Left lung (tissue), 14 donors: ENCODE measurements around the gene RBM22. TPM values are rescaled to one million over a fixed set of nuclear protein-coding genes. Genes with fewer than 3 reads are reported as not detected.
"Not testable (repeated sequence)": the region's sequence is repeated elsewhere in the genome, so short reads cannot be mapped to it uniquely, and the experiment has no call there.

ENCODE experiments used
- ATAC-seq: fragments of 200-7000 bp; cut with Tn5 transposase; one replicate; pipeline ENCODE4 v1.9.1; 2020; ENCODE audit warnings: moderate library complexity
- DNase-seq, 4 donors: peaks; one replicate each; pipeline ENCODE4 v3.0.0-alpha.2; 2013 to 2020
- H3K27ac ChIP-seq, 2 donors: fragments of 200-600 bp; sonication (generic) in 1 of 2; one replicate each; pipeline versions ENCODE4 v1.5.0 to v1.8.0; 2020 to 2021
- H3K27me3 ChIP-seq, 2 donors: fragments of 200-600 bp; sonication (generic) in 1 of 2; one replicate each; pipeline versions ENCODE4 v1.5.0 to v1.8.0; 2020 to 2021
- H3K36me3 ChIP-seq, 2 donors: fragments of 200-600 bp; sonication (generic) in 1 of 2; one replicate each; pipeline versions ENCODE4 v1.5.0 to v1.8.0; 2020 to 2021
- H3K4me1 ChIP-seq, 2 donors: fragments of 200-600 bp; one replicate each; pipeline ENCODE4 v1.8.0; 2021
- H3K4me3 ChIP-seq, 2 donors: fragments of 200-600 bp; sonication (generic) in 1 of 2; one replicate each; pipeline versions ENCODE4 v1.5.0 to v1.8.0; 2020 to 2021; ENCODE audit warnings: mild to moderate bottlenecking in 1 of 2
- H3K9me3 ChIP-seq, 2 donors: fragments of 200-600 bp; sonication (generic) in 1 of 2; one replicate each; pipeline versions ENCODE4 v1.5.0 to v1.8.0; 2020 to 2021
- intact Hi-C, 2 donors: fragments of 100-400 bp; cut with DNase I; formaldehyde crosslinking; loops; one replicate each; pipeline versions ENCODE4 v1.11.2 to v1.14.2; 2022
- long read RNA-seq, 12 donors: library from polyadenylated mRNA in 2 of 12; unstranded in 2 of 12; transcript quantifications; one replicate each; pipeline ENCODE4 v2.0.0 and lab custom pipeline, GENCODE V29; 2019 to 2026
- polyA plus RNA-seq, 6 donors: library from polyadenylated mRNA; unstranded; fragments of 120-200 nt; gene quantifications; one replicate each; pipeline ENCODE4 v1.2.1, GENCODE V29; 2013; ENCODE audit not compliant: insufficient read length in 6 of 6
- total RNA-seq, 2 donors: library from RNA; stranded (reverse); fragmentation: NEBNext Ultra II Directional; extraction: Animal tissue kit (Norgen Biotek cat#: 25700); gene quantifications; one replicate each; pipeline ENCODE4 v1.2.1, GENCODE V29; 2021
- TF ChIP-seq, protein P1 (sequence below), 2 donors: fragments of 200-600 bp; sonication (generic) in 1 of 2; IDR thresholded peaks; one replicate each; pipeline versions ENCODE4 v1.5.0 to v1.8.0; 2021; ENCODE audit warnings: antibody characterized with exemption in 2 of 2
- donor health status: DM: no; HTN: yes; CAD: no.
- donor health status: DM: no; HTN: no; CAD: no.

The RBM22 gene
- total RNA-seq (10 to 100 TPM; 36.4 to 48.1 TPM), polyA plus RNA-seq (10 to 100 TPM; 75.5 to 81.0 (median 78.2) TPM)
- long read RNA-seq, donor 1, transcript RBM22-208 (7 exons, 989 nt), result minor isoform, 8 of 30 reads
- long read RNA-seq, donor 1, transcript RBM22-201 (11 exons, 2,342 nt), result major isoform, 13 of 30 reads
- long read RNA-seq, donor 1, partial matches to known transcripts, result 5 of 30 reads
- long read RNA-seq, donor 1, other reads (novel, unspliced or antisense), result 0 of 30 reads
- long read RNA-seq, donor 2, transcript RBM22-201 (11 exons, 2,342 nt), result major isoform, 7 of 24 reads
- long read RNA-seq, donor 2, transcript RBM22-204 (4 exons, 2,067 nt), result minor isoform, 6 of 24 reads
- long read RNA-seq, donor 2, partial matches to known transcripts, result 11 of 24 reads
- long read RNA-seq, donor 2, other reads (novel, unspliced or antisense), result 0 of 24 reads
- long read RNA-seq, donor 3, transcript RBM22-201 (11 exons, 2,342 nt), result major isoform, 13 of 14 reads
- long read RNA-seq, donor 3, partial matches to known transcripts, result 0 of 14 reads
- long read RNA-seq, donor 3, other reads (novel, unspliced or antisense), result 0 of 14 reads
- long read RNA-seq, donor 4, partial matches to known transcripts, result 1 of 4 reads
- long read RNA-seq, donor 4, other reads (novel, unspliced or antisense), result 1 of 4 reads
- long read RNA-seq, donor 5, transcript RBM22-201 (11 exons, 2,342 nt), result major isoform, 16 of 23 reads
- long read RNA-seq, donor 5, partial matches to known transcripts, result 0 of 23 reads
- long read RNA-seq, donor 5, other reads (novel, unspliced or antisense), result 0 of 23 reads
- long read RNA-seq, donor 6, transcript RBM22-201 (11 exons, 2,342 nt), result major isoform, 10 of 15 reads
- long read RNA-seq, donor 6, partial matches to known transcripts, result 0 of 15 reads
- long read RNA-seq, donor 6, other reads (novel, unspliced or antisense), result 0 of 15 reads
- long read RNA-seq, donor 7, transcript RBM22-201 (11 exons, 2,342 nt), result major isoform, 8 of 10 reads
- long read RNA-seq, donor 7, partial matches to known transcripts, result 0 of 10 reads
- long read RNA-seq, donor 7, other reads (novel, unspliced or antisense), result 0 of 10 reads
- long read RNA-seq, donor 8, transcript RBM22-201 (11 exons, 2,342 nt), result major isoform, 8 of 12 reads
- long read RNA-seq, donor 8, partial matches to known transcripts, result 0 of 12 reads
- long read RNA-seq, donor 8, other reads (novel, unspliced or antisense), result 0 of 12 reads
- long read RNA-seq, donor 9, result 0 reads
- long read RNA-seq, donor 10, partial matches to known transcripts, result 2 of 4 reads
- long read RNA-seq, donor 10, other reads (novel, unspliced or antisense), result 2 of 4 reads
- long read RNA-seq, donor 11, transcript RBM22-204 (4 exons, 2,067 nt), result minor isoform, 5 of 21 reads
- long read RNA-seq, donor 11, transcript RBM22-201 (11 exons, 2,342 nt), result major isoform, 7 of 21 reads
- long read RNA-seq, donor 11, partial matches to known transcripts, result 7 of 21 reads
- long read RNA-seq, donor 11, other reads (novel, unspliced or antisense), result 0 of 21 reads
- long read RNA-seq, donor 12, transcript RBM22-201 (11 exons, 2,342 nt), result major isoform, 7 of 11 reads
- long read RNA-seq, donor 12, partial matches to known transcripts, result 0 of 11 reads
- long read RNA-seq, donor 12, other reads (novel, unspliced or antisense), result 0 of 11 reads

DNA sequence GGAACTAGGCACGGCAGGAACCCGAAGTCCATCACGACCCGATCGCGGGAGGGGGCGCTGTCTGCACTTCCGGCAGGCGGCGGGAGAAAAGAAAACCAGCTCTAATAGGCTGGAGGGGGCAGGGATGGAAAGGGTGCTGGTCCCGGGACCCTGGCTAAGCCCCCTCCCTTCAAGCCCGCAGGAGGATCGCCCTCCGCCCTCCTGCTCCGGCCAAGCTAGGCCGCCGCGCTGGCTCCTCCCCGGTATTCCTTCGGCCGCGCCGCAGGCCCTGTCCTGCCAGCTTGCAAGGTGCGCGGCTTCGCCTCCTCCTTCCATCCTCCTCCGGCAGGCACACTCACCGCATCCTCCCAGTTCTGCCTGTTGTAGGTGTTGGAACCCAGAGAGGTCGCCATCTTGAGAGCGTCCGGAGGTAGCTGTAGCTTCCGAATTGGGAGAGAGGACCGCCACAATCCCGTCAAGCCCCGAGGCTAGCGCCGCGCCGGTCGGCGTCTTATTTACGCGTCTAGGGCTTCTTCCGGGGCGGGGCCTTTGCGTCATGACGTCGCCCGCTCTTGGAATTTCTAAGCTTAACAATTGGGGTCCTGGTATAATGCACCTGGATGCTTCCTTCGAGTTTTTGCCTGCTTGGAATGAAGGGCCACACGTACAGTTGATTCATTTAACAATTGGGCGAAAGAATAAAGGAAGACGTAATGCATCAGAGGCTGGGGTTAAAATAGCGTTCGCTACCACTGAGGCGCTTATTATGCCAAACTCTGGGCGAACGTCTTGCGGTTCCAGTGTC lies at the start of gene RBM22:
TSS of gene RBM22 (minus strand) at position 469 of the 784 bp plus-strand sequence. CDS start at position 392, 77 bp downstream.
- H3K4me1 ChIP-seq, result peaks cover 13 to 20% of the 10 kb centered on the region in 2 donors
- intact Hi-C loops, result no loop called here
- ATAC-seq (peak; percentile 99), DNase-seq (peak; percentile 91 to 96 (median 95))
- H3K27me3 ChIP-seq, result no peaks in the 10 kb centered on the region
- peaks cover 0 to 32% of the 10 kb centered on the region in 2 donors for H3K36me3 ChIP-seq
- peak within 1 kb of the TSS; percentile 95 to 96 for H3K27ac ChIP-seq
- TF ChIP-seq, protein P1, sequence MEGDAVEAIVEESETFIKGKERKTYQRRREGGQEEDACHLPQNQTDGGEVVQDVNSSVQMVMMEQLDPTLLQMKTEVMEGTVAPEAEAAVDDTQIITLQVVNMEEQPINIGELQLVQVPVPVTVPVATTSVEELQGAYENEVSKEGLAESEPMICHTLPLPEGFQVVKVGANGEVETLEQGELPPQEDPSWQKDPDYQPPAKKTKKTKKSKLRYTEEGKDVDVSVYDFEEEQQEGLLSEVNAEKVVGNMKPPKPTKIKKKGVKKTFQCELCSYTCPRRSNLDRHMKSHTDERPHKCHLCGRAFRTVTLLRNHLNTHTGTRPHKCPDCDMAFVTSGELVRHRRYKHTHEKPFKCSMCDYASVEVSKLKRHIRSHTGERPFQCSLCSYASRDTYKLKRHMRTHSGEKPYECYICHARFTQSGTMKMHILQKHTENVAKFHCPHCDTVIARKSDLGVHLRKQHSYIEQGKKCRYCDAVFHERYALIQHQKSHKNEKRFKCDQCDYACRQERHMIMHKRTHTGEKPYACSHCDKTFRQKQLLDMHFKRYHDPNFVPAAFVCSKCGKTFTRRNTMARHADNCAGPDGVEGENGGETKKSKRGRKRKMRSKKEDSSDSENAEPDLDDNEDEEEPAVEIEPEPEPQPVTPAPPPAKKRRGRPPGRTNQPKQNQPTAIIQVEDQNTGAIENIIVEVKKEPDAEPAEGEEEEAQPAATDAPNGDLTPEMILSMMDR (IDR thresholded peaks at IDR 0.05), result peak; percentile 40 to 50
- H3K4me3 ChIP-seq, result peak within 1 kb of the TSS; percentile 75 to 98
- H3K9me3 ChIP-seq, result no peaks in the 10 kb centered on the region

DNA sequence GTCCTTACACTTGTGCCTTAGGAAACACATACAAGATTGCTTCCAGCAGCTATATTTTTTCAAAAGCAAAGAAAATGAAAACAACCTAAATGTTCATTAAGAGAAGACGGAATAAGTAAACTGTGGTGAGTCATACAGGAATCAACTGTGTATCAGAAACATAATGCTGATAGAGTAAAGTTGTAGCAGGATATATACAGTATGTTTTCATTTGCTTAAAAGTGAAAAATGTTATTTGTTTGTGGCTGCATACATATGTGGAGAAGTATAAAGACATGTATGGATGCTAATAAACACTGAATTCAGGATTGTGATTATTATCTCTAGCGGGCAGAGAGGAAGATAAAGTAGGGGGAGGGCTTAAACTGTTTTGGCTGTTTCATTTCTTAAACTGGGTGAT lies 49.6 kb upstream of the RBM22 start:
- ATAC-seq (no peak), DNase-seq (no peak)
- no peak overlapping the region for H3K4me3 ChIP-seq
- peaks cover 12 to 39% of the 10 kb centered on the region in 2 donors for H3K4me1 ChIP-seq
- intact Hi-C loops, result no loop called here
- no peaks in the 10 kb centered on the region for H3K9me3 ChIP-seq
- peak overlapping the region; percentile 2 to 5 for H3K27ac ChIP-seq
- TF ChIP-seq, protein P1 (IDR thresholded peaks at IDR 0.05), result no peak
- peaks cover 0 to 42% of the 10 kb centered on the region in 2 donors for H3K36me3 ChIP-seq
- H3K27me3 ChIP-seq, result no peaks in the 10 kb centered on the region

DNA sequence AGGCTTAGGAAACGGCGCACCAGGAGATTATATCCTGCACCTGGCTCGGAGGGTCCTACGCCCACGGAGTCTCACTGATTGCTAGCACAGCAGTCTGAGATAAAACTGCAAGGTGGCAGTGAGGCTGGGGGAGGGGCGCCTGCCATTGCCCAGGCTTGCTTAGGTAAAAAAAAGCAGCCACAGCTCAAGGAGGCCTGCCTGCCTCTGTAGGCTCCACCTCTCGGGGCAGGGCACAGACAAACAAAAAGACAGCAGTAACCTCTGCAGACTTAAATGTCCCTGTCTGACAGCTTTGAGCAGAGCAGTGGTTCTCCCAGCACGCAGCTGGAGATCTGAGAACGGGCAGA lies 42.3 kb upstream of the RBM22 start:
- H3K4me1 ChIP-seq, H3K4me3 ChIP-seq, DNase-seq, H3K27ac ChIP-seq, H3K27me3 ChIP-seq, H3K9me3 ChIP-seq, intact Hi-C loops, ATAC-seq: not testable (repeated sequence)
- peaks cover 0 to 25% of the 10 kb centered on the region in 2 donors for H3K36me3 ChIP-seq

DNA sequence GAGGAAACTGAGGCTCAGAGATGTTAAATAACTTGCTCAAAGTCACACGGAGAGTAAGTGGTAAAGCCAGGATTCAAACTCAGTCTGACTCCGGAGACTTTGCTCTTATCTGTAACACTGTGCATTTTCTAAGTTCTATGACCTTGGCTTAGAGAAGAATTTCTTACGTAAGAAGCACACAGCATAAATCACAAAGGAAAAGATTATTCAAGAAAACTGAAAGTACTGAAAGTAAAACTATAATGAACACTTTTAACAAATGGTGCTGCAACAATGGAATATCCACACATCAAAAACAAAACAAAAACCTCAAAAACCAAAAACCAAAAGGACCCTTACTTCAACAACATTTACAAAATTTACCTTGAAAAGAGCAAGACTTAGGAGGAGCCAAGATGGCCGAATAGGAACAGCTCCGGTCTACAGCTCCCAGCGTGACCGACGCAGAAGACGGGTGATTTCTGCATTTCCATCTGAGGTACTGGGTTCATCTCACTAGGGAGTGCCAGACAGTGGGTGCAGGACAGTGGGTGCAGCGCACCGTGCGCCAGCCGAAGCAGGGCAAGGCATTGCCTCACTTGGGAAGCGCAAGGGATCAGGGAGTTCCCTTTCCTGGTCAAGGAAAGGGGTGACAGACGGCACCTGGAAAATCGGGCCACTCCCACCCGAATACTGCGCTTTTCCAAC lies 41.7 kb upstream of the RBM22 start:
- H3K9me3 ChIP-seq, intact Hi-C loops, H3K4me3 ChIP-seq, H3K27ac ChIP-seq, H3K27me3 ChIP-seq, ATAC-seq: not testable (repeated sequence)
- Histone ChIP-seq H3K4me1 (peaks cover 2 to 15% of the 10 kb centered on the region in 2 donors), H3K36me3 (peaks cover 0 to 25% of the 10 kb centered on the region in 2 donors)
- peak in 1 of 4 donors; percentile 48 for DNase-seq

DNA sequence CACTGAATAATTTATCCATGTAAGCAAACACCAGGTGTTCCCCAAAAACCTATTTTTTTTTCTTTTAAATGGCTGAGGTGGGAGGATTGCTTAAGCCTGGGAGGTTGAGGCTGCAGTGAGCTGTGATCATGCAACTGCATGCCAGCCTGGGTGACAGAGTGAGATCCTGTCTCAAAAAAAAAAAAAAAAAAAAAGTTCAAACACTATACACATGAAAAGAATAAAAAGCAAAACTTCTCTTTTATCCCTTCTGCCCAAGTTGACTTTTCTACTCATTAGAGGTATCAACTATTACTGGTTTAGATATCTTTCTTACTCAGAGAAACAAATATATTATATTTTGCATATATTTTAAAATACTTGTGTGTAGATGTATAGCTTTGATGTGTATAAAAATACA lies 40.1 kb upstream of the RBM22 start:
- H3K4me3 ChIP-seq, result no peak overlapping the region
- peaks cover 2 to 15% of the 10 kb centered on the region in 2 donors for H3K4me1 ChIP-seq
- DNase-seq, result no peak
- intact Hi-C loops, result no loop called here
- H3K27me3 ChIP-seq, result no peaks in the 10 kb centered on the region
- peaks cover 0 to 30% of the 10 kb centered on the region in 2 donors for H3K36me3 ChIP-seq
- no peaks in the 10 kb centered on the region for H3K9me3 ChIP-seq
- ATAC-seq, result no peak
- TF ChIP-seq, protein P1 (IDR thresholded peaks at IDR 0.05), result no peak
- H3K27ac ChIP-seq, result no peak overlapping the region
